Measurements from ENCODE around the gene CXCR6. TPM values are rescaled to one million over a fixed set of nuclear protein-coding genes. Genes with fewer than 3 reads are reported as not detected.

The CXCR6 gene
- total RNA-seq, 2 donors from 2014 or later = 0.39 to 2.6 TPM

- ATAC-seq = peak in 1 of 2 donors; percentile 6
- intact Hi-C loops (cut with DNase I) = no loop called here
- no peak for DNase-seq
Measured at GRCh38 chr3:45942051-45942825, 1.0 kb upstream of the CXCR6 start.

GRCh38 chr3:45944830-45945620, 1.8 kb downstream of the CXCR6 start:
- DNase-seq (no peak), ATAC-seq (no peak)
- intact Hi-C loops (cut with DNase I) = no loop called here

- ATAC-seq = no peak
- no peak for DNase-seq
- intact Hi-C loops (cut with DNase I) = no loop called here
Measured at GRCh38 chr3:45946307-45946706, 3.0 kb downstream of the CXCR6 start.

- DNase-seq (no peak), ATAC-seq (no peak)
- intact Hi-C loops (cut with DNase I) = no loop called here
Measured at GRCh38 chr3:45946875-45947274, 3.6 kb downstream of the CXCR6 start.

- ATAC-seq (no peak), DNase-seq (no peak)
- intact Hi-C loops (cut with DNase I) = no loop called here
Measured at GRCh38 chr3:45947361-45947760, 4.1 kb downstream of the CXCR6 start.

- ATAC-seq (no peak), DNase-seq (no peak)
- intact Hi-C loops (cut with DNase I) = no loop called here
Measured at GRCh38 chr3:45948311-45948781, 5.1 kb downstream of the CXCR6 start.

GRCh38 chr3:45948881-45949280, 5.6 kb downstream of the CXCR6 start:
- DNase-seq (no peak), ATAC-seq (no peak)
- intact Hi-C loops (cut with DNase I) = no loop called here

GRCh38 chr3:45949432-45949831, 6.2 kb downstream of the CXCR6 start:
- intact Hi-C loops (cut with DNase I) = no loop called here
- DNase-seq (no peak), ATAC-seq (no peak)

- intact Hi-C loops (cut with DNase I) = no loop called here
- ATAC-seq (no peak), DNase-seq (no peak)
Measured at GRCh38 chr3:45950131-45950530, 6.9 kb downstream of the CXCR6 start.

- DNase-seq = no peak
- peak; percentile 12 to 62 for ATAC-seq
- intact Hi-C loops (cut with DNase I) = no loop called here
Measured at GRCh38 chr3:45950686-45951600, 7.7 kb downstream of the CXCR6 start.

GRCh38 chr3:45951946-45952345, 8.7 kb downstream of the CXCR6 start:
- ATAC-seq = no peak
- intact Hi-C loops (cut with DNase I) = no loop called here
- DNase-seq = no peak

- DNase-seq (no peak), ATAC-seq (no peak)
Measured at GRCh38 chr3:45952456-45952855, 9.2 kb downstream of the CXCR6 start.

GRCh38 chr3:45953536-45953935, 10.3 kb downstream of the CXCR6 start:
- intact Hi-C loops (cut with DNase I) = no loop called here
- ATAC-seq (no peak), DNase-seq (no peak)

More at GRCh38 chr3:45952456-45952855, 9.2 kb downstream of the CXCR6 start:
- intact Hi-C loops (cut with DNase I) = no loop called here

GRCh38 chr3:45954306-45954705, 11.0 kb downstream of the CXCR6 start:
- ATAC-seq (no peak), DNase-seq (no peak)
- intact Hi-C loops (cut with DNase I) = no loop called here

GRCh38 chr3:45955017-45955647, 11.9 kb downstream of the CXCR6 start:
- no peak for ATAC-seq
- intact Hi-C loops (cut with DNase I) = no loop called here
- no peak for DNase-seq

- intact Hi-C loops (cut with DNase I) = no loop called here
- DNase-seq (no peak), ATAC-seq (no peak)
Measured at GRCh38 chr3:45955706-45956105, 12.4 kb downstream of the CXCR6 start.

GRCh38 chr3:45957586-45957985, 14.3 kb downstream of the CXCR6 start:
- intact Hi-C loops (cut with DNase I) = no loop called here
- DNase-seq (no peak), ATAC-seq (peak in 1 of 2 donors; percentile 42)

GRCh38 chr3:45958321-45958791, 15.1 kb downstream of the CXCR6 start:
- DNase-seq = no peak
- peak; percentile 58 to 86 for ATAC-seq
- intact Hi-C loops (cut with DNase I) = no loop called here

- intact Hi-C loops (cut with DNase I) = no loop called here
- DNase-seq = no peak
- no peak for ATAC-seq
Measured at GRCh38 chr3:45959201-45959600, 15.9 kb downstream of the CXCR6 start.

Data from left cardiac atrium (tissue), 4 donors.